Central memory CD8-positive, alpha-beta T cell (primary cell): ENCODE data around the gene COX4I1.

Experiments
- ATAC-seq: fragments of 150-1000 bp; cut with Tn5 transposase; replicated peaks from 2 replicates; pipeline ENCODE4 v1.10.0; 2022; ENCODE audit warnings: mild to moderate bottlenecking, moderate FRiP score, moderate number of reproducible peaks; ENCODE audit not compliant: poor library complexity, severe bottlenecking; ENCODE audit errors: extremely low read depth
- DNase-seq, 2 donors: peaks; one replicate each; pipeline ENCODE4 v3.0.0; 2021; ENCODE audit warnings: low spot score in 2 of 2
- H3K27ac Mint-ChIP-seq: one replicate; pipeline ENCODE4 v1.8.0; 2022; ENCODE audit warnings: low read depth, mild to moderate bottlenecking, moderate library complexity, mixed read lengths
- H3K27me3 Mint-ChIP-seq: one replicate; pipeline ENCODE4 v1.8.0; 2022; ENCODE audit warnings: mixed read lengths
- H3K36me3 Mint-ChIP-seq: one replicate; pipeline ENCODE4 v1.8.0; 2022; ENCODE audit warnings: mild to moderate bottlenecking, moderate library complexity, mixed read lengths; ENCODE audit not compliant: insufficient read depth
- H3K4me1 Mint-ChIP-seq: one replicate; pipeline ENCODE4 v1.8.0; 2022; ENCODE audit warnings: mixed read lengths
- H3K4me3 Mint-ChIP-seq: one replicate; pipeline ENCODE4 v1.8.0; 2022; ENCODE audit warnings: mild to moderate bottlenecking, moderate library complexity, mixed read lengths
- H3K9me3 Mint-ChIP-seq: one replicate; pipeline ENCODE4 v1.8.0; 2022; ENCODE audit warnings: mixed read lengths

COX4I1 gene

DNA sequence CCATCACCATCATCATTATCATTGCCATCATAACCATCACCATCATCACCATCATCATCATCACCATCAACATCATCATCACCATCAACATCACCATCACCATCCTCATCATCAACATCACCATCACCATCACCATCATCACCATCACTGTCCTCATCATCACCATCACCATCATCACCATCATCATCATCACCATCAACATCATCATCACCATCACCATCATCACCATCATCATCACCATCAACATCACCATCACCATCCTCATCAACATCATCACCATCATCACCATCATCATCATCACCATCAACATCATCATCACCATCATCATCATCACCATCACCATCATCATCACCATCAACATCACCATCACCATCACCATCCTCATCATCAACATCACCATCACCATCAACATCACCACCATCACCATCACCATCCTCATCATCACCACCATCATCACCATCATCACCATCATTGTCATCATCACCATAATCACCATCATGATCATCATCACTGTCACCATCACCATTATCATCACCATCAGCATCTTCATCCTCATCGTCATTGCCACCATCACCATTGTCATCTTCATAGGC lies 23.9 kb downstream of the COX4I1 start:
- Mint-ChIP-seq H3K9me3 (no peaks in the 10 kb centered on the region), H3K4me1 (peaks cover 6% of the 10 kb centered on the region), H3K4me3 (no peak overlapping the region), H3K27me3 (no peaks in the 10 kb centered on the region), H3K27ac (no peak overlapping the region), H3K36me3 (peaks cover 3% of the 10 kb centered on the region)
- ATAC-seq (no peak), DNase-seq (no peak)

DNA sequence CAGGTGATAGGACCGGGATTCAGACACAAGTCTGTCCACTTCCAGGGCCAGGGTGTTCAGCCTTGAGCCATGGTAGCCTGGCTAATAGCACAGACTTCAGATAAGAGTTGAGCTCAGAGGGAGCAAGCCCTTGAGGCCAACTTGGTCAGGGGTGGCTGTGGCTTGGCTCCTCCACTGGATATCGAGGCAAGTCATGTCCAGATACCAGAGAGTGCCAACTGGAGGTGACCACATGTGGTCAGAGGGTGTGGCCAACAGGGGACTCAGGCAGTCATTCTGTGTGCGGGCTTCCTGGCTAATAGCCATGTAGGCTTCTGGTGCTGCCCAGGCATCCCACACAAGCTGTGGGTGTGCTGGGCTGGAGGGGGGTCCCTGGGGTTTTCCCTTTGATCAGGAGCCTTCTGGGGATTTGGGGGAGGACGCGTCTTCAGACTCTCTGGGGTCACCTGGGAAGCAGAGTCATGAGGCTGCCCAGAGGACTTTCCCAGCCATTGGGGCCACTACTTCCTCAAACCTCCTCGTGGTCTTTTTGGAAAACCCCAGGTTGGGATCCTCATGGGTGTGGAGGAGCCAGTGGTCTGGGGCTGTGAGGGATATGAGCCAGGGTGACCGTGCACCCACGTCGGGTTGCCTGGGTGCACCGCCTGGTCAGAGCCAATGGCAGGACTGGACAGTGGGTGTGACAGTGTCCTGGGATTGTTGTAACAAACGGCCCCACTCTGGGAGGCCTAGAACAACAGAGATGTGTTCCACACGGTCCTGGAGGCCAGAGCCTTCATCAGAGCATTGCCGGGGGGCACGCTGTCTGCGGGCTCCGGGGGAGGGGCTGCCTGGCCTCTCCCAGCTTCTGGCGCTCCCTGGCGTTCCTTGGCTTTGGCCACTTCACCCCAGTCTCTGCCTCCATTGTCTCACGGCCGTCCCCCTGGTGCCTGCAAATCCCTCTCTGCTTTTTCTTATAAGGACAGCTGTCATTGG lies 25.0 kb downstream of the COX4I1 start:
- Mint-ChIP-seq H3K9me3 (no peaks in the 10 kb centered on the region), H3K4me1 (peaks cover 10% of the 10 kb centered on the region), H3K36me3 (peaks cover 2% of the 10 kb centered on the region), H3K4me3 (no peak overlapping the region), H3K27me3 (no peaks in the 10 kb centered on the region), H3K27ac (no peak overlapping the region)
- DNase-seq (no peak), ATAC-seq (no peak)

DNA sequence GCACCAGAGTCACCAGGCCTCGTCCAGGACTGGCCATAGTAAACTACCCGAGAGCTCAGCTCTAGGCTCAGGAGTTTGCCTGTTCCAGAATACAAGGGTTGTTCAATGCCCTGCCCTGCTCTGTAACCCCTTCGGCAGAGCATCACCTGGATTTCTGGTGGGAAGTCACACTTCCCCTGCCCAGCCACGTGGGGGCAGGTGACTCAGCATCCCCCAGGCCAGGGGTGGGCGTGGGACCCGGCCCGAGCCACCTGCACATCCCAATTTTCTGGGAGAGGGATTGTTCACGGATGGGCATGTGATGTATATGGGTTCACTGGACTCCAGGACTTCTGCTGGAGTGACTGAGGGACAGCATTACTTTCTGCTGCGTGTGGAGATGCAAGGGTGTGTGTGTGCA lies 25.8 kb downstream of the COX4I1 start:
- H3K36me3 Mint-ChIP-seq, result peaks cover 2% of the 10 kb centered on the region
- ATAC-seq, result no peak
- DNase-seq, result no peak
- no peaks in the 10 kb centered on the region for H3K27me3 Mint-ChIP-seq
- no peaks in the 10 kb centered on the region for H3K9me3 Mint-ChIP-seq
- no peak overlapping the region for H3K4me3 Mint-ChIP-seq
- H3K4me1 Mint-ChIP-seq, result peaks cover 7% of the 10 kb centered on the region
- no peak overlapping the region for H3K27ac Mint-ChIP-seq

DNA sequence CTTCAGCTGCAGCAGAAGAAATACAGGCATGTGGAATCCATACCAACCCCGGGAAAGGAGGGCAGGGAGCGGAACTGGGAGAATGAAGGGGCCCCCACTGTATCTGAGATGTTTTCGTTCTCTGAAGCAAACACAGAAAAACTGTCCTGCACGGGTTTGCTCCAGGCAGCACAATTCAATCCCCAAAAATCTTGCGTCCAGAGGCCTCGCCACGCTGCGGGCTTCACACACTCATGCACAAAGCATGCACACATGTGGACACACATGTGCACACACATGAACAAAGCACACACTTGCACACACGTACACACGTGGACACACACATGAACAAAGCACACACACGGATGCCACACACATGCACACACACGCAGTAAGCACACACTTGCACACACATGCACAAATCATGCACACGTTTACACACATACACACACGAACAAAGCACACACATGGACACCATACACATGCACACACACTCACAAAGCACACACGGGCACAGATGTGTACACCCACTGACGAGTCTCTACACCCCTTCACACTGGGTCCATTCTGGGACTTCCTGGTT lies 27.3 kb downstream of the COX4I1 start:
- Mint-ChIP-seq H3K27me3 (peaks cover 14% of the 10 kb centered on the region), H3K4me1 (peaks cover 7% of the 10 kb centered on the region), H3K4me3 (no peak overlapping the region), H3K9me3 (no peaks in the 10 kb centered on the region), H3K27ac (no peak overlapping the region), H3K36me3 (peaks cover 2% of the 10 kb centered on the region)
- no peak for DNase-seq
- no peak for ATAC-seq

DNA sequence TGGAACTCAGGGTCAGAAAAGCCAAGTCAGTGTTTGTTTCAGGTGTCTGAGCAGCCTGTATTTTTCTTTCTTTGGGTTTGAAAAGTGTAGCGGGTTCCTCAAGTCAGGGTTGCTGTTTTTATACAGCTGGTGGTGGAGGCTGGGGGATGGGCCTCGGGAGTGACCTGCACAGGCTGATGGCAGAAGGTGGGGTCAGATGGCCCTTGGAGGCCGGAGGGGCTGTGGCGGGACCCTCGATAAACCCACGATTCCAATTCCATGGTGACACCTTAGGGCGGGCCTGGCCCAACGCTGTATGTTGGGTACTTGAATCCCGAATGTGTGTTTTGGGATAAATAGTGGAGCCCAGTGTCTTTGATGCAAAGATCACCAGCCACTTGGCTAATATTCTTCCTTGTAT lies 28.7 kb downstream of the COX4I1 start:
- no peak for DNase-seq
- peaks cover 7% of the 10 kb centered on the region for H3K4me1 Mint-ChIP-seq
- no peaks in the 10 kb centered on the region for H3K9me3 Mint-ChIP-seq
- peaks cover 2% of the 10 kb centered on the region for H3K36me3 Mint-ChIP-seq
- no peak overlapping the region for H3K27ac Mint-ChIP-seq
- H3K4me3 Mint-ChIP-seq, result no peak overlapping the region
- no peak for ATAC-seq
- peaks cover 28% of the 10 kb centered on the region for H3K27me3 Mint-ChIP-seq

DNA sequence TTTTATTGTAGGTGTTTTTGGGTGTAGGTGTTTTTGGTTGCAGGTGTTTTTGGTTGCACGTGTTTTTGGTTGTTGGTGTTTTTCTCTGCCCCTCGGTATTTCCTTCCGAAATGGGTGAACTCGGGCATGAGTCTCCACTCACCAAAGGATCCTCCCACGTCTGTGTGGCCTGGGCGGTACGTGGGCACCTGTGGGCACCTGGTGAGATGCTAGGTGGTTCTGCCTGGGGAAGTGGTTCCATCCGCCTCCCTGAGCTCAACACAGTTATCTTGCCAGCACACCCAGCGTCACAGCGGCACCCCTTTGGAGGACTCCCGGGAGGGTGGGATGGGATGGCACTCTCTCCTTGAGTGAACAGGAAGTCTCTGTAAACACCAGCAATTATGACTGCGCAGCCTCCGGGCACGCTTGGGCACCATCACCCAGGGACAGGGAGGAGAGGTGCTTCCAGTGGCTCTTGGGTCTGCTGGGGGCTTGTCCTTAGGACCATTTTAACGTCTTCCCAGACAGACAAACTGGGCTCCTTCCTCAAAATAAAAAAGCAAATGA lies 29.8 kb downstream of the COX4I1 start:
- ATAC-seq, result no peak
- Mint-ChIP-seq H3K27me3 (peaks cover 32% of the 10 kb centered on the region), H3K9me3 (no peaks in the 10 kb centered on the region), H3K4me1 (peaks cover 7% of the 10 kb centered on the region), H3K36me3 (peaks cover 2% of the 10 kb centered on the region), H3K4me3 (peak overlapping the region; percentile 35), H3K27ac (peak overlapping the region; percentile 58)
- DNase-seq, result no peak

DNA sequence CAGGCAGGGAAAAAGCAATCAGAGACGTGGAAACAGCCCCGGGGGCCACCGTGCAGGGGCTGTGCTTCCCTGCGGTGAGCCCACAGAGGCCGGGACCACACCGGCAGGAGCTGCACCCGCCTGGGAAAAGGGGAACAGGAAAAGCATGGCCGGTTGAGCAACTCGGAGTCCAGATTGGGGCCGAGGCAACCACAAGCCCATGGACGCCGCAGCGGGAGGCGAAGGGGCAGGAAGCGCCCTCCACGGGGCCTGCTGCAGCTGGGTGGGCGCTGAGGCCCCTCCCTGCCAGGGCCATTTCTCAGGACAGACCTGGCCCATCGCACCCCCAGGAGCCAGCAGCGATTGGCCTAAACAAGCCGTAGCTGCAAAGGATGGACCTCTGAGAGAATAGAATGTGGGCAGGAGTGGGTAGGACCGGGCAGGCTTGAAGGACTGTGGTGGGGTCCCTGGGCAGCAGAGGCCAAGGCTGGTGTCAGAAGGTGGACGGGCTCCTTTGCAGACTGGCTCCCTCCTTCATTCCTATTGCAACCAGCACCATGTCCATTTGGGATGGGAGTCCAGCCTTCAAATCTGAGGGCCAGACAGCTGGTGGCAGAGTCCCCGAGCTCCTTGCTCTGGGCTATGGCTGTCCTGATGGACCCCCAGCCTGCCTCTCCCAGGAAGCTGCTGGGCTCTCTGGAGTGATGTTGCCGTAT lies 30.4 kb downstream of the COX4I1 start:
- H3K4me1 Mint-ChIP-seq, result peaks cover 7% of the 10 kb centered on the region
- no peak for DNase-seq
- no peak overlapping the region for H3K27ac Mint-ChIP-seq
- H3K27me3 Mint-ChIP-seq, result peaks cover 32% of the 10 kb centered on the region
- no peak for ATAC-seq
- peaks cover 2% of the 10 kb centered on the region for H3K36me3 Mint-ChIP-seq
- no peaks in the 10 kb centered on the region for H3K9me3 Mint-ChIP-seq
- no peak overlapping the region for H3K4me3 Mint-ChIP-seq

DNA sequence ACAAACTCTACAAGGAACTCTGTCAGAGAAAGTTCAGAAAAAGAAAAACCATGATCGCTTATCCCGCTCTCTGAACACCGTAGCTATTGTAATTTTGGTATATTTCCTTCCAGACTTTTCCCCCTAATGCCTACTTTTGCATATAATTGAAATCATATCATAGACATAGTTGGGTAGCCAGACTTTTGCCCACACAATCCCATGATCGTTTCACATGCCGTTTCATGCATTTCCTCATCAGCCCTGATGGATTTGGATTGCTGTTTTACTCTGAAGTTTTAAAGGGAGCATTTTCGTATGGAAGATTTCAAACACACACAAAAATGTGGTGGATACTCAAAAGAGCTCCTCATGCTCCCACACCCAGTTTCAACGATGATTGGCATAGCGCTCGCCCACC lies 31.3 kb downstream of the COX4I1 start:
- peaks cover 32% of the 10 kb centered on the region for H3K27me3 Mint-ChIP-seq
- H3K9me3 Mint-ChIP-seq, result no peaks in the 10 kb centered on the region
- no peak overlapping the region for H3K27ac Mint-ChIP-seq
- H3K4me3 Mint-ChIP-seq, result no peak overlapping the region
- no peak for DNase-seq
- H3K4me1 Mint-ChIP-seq, result peaks cover 7% of the 10 kb centered on the region
- no peak for ATAC-seq
- H3K36me3 Mint-ChIP-seq, result peaks cover 2% of the 10 kb centered on the region

DNA sequence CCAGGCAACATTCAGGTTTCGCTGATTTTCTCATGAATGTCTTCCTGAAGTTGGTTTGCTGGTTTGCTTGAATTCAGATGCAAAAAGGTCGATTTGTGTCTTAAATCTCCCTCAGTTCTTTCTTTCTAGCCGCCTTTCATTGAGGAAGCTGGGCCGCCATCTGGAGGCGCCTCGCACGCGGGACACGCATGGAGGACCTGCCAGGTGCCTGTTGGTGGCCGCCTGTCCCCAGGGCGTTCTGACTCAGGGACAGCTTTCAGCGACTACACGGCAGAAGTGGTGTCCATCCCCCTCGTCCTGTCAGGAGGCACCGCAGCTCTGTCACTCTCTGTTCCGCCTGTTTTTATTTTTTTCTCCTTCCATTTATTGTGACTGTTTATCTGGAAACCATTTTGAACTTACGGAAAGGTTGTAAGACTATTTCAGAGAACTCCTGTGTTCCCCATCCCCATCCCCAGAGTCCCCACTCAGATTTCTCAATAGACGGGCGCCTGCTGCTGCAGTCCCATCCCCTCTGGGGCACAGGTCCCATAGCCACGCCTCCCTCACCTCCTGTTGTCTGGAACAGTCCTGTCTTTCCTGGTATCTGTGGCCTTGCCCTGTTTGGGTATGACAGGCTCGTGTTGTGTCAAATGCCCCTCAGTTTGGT lies 33.2 kb downstream of the COX4I1 start:
- DNase-seq, result no peak
- Mint-ChIP-seq H3K27ac (no peak overlapping the region), H3K4me1 (peaks cover 7% of the 10 kb centered on the region), H3K9me3 (no peaks in the 10 kb centered on the region), H3K4me3 (no peak overlapping the region), H3K36me3 (peaks cover 2% of the 10 kb centered on the region), H3K27me3 (peaks cover 45% of the 10 kb centered on the region)
- ATAC-seq, result no peak

DNA sequence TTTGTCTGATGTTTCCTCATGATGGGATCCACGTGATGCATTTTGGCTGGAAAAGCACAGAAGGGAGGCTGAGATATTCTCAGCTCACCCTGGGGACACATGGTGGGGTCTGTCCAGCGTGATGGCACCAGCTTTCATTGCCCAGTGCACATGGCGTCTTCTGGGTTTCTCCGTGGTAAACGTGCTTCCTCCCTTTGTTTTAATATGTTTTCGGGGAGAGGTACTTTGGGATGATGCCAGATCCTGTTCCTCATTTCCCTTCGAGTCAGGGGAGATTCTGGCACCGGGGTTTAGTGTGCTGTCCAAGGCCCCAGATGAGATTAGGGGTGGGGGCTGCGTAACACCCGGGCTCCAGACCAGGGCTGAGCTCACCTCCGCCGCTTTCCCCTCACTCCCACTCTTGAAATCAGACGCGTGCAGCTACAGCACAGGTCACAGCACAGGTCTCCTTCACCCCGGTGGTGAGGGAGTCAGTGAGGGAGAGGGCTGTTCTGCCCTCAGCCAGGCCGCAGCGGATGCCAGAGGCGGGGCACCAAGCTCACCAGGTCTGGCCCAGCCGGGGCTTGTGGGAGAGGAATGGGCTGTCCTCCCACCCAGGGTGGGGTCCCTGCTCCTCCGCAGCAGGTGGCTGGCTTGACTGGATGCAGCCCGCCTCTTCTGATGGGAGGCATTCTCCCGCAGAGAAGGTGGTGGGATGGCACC lies 33.9 kb downstream of the COX4I1 start:
- no peaks in the 10 kb centered on the region for H3K9me3 Mint-ChIP-seq
- no peak overlapping the region for H3K4me3 Mint-ChIP-seq
- peaks cover 2% of the 10 kb centered on the region for H3K36me3 Mint-ChIP-seq
- H3K27me3 Mint-ChIP-seq, result peaks cover 47% of the 10 kb centered on the region
- H3K4me1 Mint-ChIP-seq, result peaks cover 7% of the 10 kb centered on the region
- peak overlapping the region; percentile 57 for H3K27ac Mint-ChIP-seq
- no peak for ATAC-seq
- DNase-seq, result no peak

DNA sequence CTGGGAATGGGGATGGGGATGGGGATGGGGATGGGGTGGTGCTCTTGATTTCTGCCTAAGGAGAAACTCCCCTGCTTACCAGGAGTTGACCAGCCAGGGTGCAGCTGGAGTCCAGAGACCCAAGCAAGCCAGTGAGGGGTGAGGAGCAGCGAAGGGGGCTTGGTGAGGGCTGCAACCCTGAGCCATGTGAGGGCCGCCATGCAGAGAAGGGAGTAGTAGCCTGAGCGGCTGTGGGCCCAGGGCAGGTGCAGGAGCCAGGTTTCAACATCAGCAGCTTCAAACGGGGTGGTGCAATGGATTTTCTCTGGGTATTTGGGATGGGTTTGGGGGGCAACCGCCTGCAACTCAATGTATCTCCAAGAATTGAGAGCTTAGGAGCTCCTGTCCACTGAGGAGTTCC lies 35.2 kb downstream of the COX4I1 start:
- no peaks in the 10 kb centered on the region for H3K9me3 Mint-ChIP-seq
- no peak overlapping the region for H3K4me3 Mint-ChIP-seq
- DNase-seq (no peak), ATAC-seq (no peak)
- no peak overlapping the region for H3K27ac Mint-ChIP-seq
- no peaks in the 10 kb centered on the region for H3K4me1 Mint-ChIP-seq
- peaks cover 61% of the 10 kb centered on the region for H3K27me3 Mint-ChIP-seq
- no peaks in the 10 kb centered on the region for H3K36me3 Mint-ChIP-seq
